HG02970 (cell line): Measurements from ENCODE around the gene ARHGAP15.
"Not testable (repeated sequence)": the region's sequence is repeated elsewhere in the genome, so short reads cannot be mapped to it uniquely, and the experiment has no call there.

Experiments used
- ATAC-seq: cut with Tn5 transposase; IDR thresholded peaks from one replicate; pipeline ENCODE4 v1.9.1; 2021; ENCODE audit warnings: mild to moderate bottlenecking, moderate library complexity, moderate number of reproducible peaks; ENCODE audit not compliant: unreplicated experiment, low FRiP score

The ARHGAP15 gene

DNA sequence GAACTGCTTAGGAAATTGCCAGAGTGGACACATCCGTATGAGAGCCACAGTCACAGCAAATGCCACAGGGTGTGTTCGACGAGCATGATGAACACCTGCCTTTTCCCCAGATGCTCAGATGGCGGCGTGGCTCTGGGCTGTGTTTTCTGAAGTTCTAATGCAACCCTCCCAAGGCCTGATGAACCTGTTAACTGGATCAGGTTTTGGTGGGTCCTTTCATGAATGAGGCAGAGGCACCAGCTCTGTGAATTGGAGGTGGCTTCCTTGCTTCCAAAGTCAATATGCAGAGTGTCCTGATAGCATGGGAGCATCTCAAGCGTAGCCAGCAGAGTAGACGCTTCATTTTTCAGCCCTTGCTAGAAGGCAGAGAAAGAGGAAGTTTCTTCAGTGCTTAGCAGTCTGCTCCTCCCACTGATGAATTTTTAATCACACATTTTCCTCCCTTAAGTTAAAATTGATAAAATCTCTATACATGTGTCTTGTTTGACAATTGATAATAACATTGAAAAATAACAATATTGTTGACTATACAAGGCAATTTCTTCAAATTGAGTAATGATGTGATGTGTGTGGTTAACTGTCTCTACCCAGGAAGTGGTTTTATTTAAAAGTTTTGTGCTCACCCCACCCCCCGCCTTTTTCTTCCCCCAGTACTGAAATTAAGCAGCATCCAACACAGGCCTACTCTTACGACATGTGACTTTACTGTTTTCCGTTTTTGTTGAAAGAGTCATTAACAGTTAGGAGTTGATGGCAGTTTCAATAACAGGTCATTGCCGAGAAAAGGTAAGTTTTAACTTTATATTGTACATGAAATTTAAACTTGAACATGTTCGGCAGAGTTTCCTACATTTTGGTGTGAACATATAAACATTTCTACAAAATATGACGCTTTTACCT, at the start of gene ARHGAP15:
ARHGAP15 (plus strand) TSS at position 739 of the 900 bp plus-strand sequence.
- ATAC-seq: peak; percentile 91

DNA sequence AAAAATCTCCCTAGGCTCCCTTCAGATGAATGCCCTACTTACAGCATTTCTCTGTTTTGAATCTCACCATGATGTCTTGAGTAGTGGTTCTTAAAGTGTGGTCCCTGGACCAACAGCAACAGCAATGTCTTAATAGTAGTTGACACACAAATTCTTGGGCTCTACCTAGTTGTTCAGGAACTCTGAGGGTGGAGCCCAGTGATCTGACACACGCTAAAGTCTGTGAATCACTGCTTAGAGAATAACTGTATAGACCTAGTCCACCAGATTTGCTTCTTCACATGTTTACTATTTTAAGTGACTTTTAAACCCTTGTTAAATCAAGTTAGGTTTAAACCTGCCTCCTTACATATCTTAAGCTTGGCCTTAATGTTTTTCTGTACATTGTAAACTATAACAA, 47.6 kb upstream of the ARHGAP15 start:
- ATAC-seq: no peak

DNA sequence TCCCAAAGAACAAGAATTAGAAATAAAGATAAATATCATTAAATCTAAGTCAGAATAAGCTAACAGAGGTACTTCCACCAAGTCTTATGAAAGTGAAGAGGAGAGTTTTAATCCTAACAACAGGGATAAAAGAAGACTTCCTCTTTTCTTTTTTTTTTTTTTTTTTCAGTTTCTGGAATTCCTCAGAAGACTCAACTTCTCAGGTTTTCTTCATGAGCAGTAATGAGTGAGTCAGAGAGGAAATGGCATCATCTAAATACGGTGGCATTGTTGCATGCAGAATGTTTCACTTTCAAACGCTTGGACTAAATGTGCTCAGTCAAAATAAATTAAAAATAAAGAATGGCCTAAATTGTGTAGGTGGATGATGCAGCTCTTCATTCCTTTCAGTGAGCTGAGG, 45.6 kb upstream of the ARHGAP15 start:
- no peak for ATAC-seq

DNA sequence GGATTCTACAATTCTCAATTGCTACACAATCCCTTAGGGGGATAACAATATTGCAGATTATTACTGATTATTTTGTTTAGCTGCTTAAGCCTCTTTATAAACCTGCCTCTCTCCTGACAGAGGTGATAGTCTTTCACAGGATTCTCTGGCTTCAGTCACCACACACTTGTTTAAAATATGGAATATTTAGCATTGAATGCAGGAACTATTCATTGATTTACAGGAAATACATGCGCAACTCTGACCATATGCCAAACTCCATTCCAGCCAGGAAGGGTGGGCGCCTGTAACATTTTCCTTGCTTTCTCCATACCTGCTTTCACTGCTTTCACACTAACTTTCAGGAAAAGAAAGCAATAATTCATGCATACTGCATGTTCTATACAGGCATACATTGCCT, 44.8 kb upstream of the ARHGAP15 start:
- ATAC-seq: no peak

DNA sequence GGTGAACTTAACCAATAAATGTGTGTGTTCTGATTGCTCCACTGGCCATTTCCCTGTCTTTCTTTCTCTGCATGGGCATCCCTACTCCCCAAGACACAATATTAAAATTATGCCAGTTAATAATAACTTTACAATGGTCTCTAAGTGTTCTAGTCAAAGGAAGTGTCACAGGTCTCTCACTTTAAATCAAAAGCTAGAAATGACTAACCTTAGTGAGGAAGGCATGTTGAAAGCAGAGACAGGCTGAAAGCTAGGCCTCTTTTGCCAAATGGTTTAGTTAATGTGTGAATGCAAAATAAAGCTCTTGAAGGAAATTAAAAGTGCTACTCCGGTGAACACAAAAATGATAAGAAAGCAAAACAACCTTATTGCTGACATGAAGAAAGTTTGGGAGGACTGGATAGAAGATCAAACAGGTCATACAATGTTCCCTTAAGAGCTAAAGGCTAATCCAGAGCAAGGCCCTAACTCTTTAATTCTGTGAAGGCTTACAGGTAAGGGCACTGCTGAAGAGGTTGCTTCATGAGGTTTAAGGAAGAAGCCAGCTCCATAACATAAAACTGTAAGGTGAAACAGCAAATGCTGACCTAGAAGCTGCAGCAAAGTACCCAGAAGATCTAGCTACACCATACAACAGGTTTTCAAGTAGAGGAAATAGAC, 44.0 kb upstream of the ARHGAP15 start:
- ATAC-seq: no peak

DNA sequence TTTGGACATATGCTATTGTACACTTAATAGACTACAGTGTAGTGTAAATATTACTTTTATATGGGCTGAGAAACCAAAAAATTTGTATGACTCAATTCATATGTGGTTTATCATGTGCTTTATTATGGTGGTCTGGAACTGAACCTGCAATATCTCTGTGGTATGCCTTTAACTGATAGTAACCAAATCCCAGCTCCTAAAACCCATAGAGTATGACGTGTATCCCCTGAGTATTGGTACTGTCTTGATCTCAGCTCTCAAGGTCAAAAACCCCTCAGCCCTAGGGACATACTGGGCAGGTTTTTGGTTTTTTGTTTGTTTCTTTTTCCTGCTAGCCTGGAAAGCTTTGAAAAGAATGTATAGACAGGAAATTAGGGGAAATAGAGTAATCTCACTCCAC, 42.2 kb upstream of the ARHGAP15 start:
- ATAC-seq: no peak

DNA sequence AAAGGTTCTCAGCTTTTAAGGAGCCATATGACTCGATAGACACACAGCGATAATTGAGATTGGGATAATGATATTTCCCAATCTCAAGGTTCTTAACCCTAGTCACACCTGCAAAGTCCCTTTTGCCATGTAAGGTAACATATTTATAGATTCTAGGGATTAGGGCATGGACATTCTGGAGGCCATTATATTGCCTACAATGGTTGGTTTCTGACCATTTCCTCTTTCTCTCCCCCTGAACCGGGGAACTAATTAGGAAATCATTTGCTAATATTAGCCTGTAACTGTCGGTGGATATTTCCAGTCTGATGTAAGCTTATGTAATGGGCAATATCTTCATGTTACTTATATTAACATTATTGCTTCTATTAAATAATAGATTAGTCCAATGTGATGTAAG, 40.8 kb upstream of the ARHGAP15 start:
- ATAC-seq: no peak

DNA sequence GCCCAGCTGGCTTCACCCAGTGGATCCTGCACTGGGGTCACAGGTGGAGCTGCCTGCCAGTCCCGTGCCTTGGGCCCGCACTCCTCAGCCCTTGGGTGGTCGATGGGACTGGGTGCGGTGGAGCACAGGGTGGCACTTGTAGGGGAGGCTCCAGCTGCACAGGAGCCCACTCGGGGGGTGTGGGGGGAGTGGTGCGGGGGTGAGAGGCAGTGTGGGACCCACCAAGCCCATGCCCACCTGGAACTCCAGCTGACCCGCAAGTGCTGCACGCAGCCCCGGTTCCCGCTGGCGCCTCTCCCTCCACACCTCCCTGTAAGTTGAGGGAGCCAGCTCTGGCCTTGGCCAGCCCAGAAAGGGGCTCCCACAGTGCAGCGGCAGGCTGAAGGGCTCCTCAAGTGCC, 39.7 kb upstream of the ARHGAP15 start:
- ATAC-seq: not testable (repeated sequence)

DNA sequence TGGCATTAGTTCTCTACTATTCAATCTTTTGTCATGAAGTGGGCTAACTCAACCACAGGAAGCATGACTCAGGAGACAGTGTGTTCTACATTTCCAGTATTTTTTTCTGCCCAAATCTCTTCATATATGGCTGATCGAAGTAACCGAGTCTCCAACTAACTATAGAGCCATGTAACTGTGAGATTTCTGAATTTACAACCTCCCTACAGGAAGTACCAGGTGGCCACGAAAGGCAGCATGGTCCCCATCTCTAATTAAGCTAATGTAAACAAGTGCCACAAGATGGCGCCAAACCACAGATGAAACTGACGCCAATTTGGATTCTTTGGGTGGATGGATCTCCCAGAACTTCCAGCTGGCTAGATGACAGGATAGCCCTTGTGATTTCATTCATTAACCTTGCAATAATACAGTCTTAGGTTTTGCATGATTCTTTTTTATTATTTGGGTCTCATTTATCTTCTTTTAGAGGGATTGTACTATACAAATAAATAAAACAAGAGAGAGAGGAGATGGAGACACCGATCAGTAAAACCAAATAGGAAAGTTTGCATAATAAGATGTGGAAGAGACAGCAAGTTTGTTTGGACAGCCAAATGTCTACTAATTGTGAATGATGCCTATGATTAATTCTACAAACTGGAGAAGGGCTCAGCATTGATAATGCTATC, 18.3 kb upstream of the ARHGAP15 start:
- no peak for ATAC-seq

DNA sequence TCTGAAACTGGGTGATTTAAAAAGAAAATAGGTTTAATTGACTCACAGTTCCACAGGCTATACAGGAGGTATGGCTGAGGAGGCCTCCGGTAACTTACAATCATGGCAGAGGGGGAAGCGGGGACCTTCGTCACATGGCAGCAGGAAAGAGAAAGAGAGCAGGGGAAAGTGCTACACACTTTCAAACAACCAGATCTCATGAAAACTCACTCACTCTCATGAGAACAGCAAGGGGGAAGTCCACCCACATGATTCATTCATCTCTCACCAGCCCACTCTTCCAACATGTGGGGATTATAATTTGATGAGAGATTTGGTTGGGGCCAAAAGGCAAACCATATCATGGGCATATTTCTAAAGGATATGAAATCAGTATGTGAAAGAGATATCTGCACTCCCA, 12.0 kb upstream of the ARHGAP15 start:
- no peak for ATAC-seq

DNA sequence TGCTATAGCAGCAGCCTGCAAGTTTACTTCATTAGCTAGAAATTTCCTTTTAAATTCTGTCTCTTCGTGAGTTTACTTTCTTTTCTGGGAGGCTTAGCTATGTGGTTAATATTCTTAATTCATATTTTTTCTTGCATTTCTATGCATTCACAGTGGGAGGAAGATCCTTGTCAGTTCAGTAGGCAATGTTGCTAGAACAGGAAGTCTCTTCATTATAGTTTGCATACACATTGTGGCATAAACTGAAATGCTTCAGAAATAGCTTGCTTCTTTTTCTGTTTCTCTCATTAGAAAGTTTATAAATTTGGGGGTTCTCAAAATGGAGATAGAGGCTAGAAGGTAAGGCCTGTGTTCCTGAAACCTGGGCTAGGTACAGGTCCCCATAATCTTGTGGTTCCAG, 8.1 kb upstream of the ARHGAP15 start:
- ATAC-seq: no peak

DNA sequence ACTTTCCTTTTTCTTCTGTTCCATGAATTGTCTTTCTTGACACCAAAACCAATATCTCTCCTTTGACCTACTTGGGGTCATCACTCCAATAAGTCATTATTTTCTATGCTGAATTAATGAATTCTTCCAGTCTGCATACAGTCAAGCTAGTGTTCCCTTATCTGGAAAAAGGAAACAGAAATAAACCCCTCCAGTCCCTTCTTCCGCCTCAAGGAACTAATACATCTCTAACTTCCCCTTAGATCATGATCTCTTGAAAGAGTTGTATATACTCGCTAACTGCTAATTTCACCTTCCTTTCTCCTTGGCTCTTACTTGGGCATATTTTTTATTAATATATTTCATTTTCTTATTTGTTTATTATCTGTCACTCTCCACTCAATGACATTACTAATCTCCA, 7.3 kb upstream of the ARHGAP15 start:
- no peak for ATAC-seq

DNA sequence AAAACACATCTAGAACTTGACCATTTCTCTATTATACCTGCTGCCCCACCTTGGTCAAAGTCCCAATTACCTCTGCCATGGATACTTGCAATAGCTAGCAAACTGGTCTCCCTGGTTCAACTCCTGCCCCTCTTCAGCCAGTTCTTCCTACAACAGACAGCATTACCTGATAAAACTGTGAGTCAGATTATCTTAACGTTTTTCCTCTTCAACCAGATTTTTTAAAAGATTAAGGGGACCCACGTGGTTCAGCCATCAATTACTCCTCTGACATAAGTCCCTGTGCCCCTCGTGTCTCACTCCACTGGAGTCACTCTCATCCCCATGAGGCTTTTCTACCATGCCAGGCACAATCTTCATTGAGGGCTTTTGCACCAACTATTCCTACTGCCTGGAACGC, 5.3 kb upstream of the ARHGAP15 start:
- ATAC-seq: no peak

DNA sequence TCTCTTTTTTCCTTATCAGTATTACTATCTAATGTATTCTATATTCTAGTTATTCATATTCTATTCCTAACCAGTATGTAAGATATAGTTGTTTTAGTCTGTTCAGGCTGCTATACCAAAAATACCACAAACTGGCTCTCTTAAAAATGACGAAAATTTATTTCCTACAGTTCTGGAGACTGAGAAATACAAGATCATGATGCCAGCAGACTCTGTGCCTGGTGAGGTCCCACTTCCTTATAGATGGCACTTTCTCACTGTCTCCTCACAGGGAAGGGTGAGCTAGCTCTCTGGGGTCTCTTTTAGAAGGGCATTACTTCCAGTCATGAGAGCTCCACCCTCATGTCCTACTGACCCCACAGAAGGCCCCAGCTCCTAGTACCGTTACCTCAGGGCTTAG, 4.8 kb upstream of the ARHGAP15 start:
- ATAC-seq: no peak

DNA sequence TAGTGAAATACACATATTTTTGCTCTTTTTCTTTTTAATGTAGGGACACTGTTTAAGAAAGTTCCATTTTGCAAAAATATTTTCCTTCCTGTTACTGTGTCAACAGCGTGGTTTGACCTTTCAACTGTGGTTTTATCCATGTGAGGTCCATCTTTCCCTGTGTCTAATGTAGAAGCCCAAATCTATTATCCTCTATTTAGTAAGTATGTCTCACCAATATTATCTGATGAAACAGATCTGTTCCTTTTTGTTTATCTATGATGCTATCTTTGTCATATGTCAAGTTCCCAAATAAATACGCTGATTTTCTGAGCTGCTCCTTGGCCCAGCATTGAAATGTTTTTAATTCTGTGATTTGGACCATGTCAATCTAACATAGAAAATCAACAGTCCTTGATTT, 3.5 kb upstream of the ARHGAP15 start:
- no peak for ATAC-seq

DNA sequence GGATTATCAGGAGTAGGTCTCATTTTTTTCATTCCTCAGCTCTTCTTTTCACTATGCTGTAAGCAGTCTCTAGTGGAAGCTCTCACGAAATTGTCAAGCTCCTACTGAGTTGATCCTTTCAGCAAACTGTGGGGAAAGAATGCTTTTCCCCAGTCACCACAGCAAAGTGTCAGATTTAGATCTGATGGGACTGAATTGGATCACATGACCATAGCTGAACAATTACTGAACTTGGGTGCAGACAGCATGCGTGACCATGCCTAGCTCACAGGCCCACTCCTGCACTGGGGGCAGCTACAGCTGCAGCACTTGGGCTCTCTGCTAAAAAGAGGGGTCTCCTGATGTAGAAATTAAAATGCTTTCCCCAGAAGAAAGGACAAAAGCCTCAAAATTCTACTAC, 3.1 kb downstream of the ARHGAP15 start:
- no peak for ATAC-seq

DNA sequence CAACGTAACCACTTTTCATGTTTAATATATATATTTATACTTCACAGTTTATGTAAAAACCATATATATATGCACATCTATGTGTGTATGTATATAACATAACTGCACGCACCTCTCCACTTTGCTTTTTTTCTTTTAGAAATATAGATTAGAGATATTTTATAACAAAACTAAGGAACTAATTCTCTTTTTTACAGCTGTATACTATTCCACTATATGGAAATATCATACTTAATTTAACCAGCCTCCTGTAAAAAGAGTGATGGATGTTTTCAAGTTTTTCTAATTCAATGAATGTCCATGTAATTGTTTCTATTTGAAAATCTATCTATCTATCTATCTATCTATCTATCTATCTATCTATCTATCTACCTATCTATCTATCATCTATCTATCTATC, 4.6 kb downstream of the ARHGAP15 start:
- ATAC-seq: no peak

DNA sequence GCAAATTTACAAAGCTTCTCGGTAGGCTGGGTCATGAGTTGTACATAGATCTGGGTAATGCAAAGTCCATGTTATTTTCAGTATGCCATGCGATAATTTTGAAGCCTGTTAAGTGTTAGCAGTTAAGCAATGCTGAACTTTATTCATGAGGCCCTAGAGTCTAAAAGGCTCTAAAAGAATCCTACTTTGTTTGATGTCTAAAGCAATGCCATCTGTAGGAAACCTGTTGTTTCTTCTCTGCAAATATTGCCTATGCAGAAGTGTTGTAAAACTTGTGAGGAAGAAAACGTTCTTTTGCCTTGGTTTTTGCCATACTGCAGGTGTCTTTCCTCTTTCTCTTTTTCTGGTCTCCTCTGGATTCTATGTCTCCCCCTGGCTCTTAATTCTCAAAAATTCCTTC, 9.1 kb downstream of the ARHGAP15 start:
- ATAC-seq: no peak

DNA sequence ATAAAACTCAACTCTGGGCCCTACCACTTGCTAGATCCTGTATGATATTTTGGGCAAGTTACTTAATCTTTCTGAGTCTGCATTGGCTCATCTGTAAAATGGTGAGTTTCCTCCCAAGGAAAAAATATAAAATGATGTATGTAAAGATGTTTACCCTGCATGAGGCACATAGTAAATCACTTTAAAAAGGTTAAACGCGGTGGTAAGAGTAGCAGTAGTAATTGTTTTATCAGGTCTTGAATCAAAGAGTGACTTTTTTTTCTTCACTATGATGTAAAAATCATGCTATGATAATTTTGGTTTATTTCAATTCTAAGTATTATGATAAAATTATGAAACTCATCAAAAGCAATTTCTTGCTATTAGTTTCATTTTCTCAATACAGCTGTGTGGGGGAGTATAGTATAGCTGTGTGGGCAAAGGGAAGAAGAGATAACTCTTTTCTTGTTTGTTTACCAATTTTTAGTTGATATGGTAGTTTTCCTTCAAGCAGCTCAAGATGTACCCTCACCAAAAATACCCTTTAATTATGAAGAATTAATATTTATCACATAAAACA, 10.7 kb downstream of the ARHGAP15 start:
- no peak for ATAC-seq

DNA sequence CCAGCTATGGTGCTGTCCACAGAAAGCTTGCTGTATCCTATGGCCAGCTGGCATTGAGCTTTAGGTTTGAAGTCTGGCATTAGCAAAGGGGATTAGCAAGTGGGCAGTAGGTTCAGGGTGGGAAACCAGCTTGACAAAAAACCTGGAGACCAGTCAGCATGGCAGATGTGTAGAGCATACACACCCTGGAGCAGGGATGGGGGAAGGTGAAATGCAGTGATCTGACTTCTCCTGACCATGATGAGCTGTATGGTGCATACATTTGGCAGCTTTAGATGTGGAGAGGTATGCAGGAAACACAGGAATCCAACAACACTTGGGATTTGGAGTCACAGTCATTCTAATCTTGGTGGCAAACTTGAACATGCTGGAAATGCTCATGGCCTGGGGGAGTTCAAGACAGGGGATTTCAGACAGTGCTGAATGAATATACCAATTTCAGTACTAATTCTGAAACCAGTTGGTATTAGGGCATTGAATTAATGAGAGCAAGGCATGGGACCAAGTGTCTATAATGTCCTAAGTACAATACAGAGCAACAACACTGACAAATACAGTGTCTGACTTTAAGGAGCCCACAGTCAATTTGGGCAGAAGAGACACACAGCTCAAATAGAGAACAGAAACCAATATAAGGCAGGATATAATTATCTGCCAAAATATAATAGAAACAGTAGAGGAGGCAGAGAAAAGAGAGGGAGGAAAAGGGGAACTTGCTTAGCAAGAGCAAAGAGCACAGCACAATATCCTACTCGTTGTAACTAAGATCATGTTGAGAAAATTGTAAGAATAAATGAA, 11.8 kb downstream of the ARHGAP15 start:
- ATAC-seq: peak; percentile 47
